PC-9 (cell line): Measurements from ENCODE around the gene CYP27C1.

Source experiments
- EZH2 ChIP-seq: fragments of 200-600 bp; sonication (generic); IDR thresholded peaks from 2 replicates; pipeline ENCODE4 v1.8.0; 2017; ENCODE audit warnings: antibody characterized with exemption, low read depth
- TF ChIP-seq, protein P1 (sequence below): fragments of 200-600 bp; sonication (generic); conservative IDR thresholded peaks from 2 replicates; pipeline ENCODE4 v1.6.1; 2017; ENCODE audit warnings: mixed run types, antibody characterized with exemption, mild to moderate bottlenecking, moderate library complexity

DNA sequence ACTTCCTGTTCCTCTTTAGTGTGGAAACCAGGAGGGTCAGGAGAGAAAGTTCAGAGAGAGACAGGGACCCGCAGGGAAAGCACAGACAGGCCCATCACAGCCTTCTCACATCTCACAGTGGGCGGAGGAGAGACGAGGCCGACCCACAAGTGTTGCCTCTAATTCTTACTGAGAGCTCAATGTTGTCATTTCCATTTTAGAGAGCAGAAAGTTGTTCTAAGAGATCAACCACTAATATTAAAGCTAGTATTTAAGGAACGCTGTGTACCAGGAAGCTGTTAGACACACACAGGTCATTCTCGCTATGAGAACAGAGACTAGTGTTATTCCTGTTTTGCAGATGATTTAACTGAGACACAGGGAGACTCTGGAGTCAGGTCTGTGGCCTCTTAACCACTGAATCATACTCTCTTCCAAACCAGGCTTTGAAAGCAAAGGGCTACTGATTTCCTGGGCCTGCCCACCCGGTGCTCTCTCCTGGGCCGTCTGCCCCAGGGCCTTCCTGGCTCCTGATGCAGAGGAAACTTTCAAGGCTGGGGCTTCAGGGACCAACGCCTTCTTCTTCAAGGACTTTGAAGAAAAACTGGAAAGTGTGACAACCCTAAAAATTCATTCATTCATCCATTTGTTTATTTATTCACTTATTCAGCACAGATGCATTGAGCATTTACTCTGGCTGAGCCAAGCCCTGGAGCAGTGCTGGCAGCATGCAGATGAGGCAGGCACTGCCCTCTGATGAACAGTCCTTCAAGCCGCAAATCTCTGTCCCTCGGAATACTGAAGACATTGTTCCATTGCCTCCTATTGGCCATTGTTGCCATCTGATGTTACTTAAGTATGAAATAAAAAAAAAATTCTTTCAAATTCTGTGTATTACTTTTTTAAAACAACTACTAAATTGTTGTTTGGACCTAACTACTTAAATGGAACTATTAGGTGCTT lies 76.0 kb downstream of the CYP27C1 start:
- TF ChIP-seq, protein P1, sequence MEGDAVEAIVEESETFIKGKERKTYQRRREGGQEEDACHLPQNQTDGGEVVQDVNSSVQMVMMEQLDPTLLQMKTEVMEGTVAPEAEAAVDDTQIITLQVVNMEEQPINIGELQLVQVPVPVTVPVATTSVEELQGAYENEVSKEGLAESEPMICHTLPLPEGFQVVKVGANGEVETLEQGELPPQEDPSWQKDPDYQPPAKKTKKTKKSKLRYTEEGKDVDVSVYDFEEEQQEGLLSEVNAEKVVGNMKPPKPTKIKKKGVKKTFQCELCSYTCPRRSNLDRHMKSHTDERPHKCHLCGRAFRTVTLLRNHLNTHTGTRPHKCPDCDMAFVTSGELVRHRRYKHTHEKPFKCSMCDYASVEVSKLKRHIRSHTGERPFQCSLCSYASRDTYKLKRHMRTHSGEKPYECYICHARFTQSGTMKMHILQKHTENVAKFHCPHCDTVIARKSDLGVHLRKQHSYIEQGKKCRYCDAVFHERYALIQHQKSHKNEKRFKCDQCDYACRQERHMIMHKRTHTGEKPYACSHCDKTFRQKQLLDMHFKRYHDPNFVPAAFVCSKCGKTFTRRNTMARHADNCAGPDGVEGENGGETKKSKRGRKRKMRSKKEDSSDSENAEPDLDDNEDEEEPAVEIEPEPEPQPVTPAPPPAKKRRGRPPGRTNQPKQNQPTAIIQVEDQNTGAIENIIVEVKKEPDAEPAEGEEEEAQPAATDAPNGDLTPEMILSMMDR = no peak; the same call in 1 of the 2 replicates
- TF ChIP-seq EZH2 = no peak
